Measurements from ENCODE around the gene ZFP36.

The ZFP36 gene

DNA sequence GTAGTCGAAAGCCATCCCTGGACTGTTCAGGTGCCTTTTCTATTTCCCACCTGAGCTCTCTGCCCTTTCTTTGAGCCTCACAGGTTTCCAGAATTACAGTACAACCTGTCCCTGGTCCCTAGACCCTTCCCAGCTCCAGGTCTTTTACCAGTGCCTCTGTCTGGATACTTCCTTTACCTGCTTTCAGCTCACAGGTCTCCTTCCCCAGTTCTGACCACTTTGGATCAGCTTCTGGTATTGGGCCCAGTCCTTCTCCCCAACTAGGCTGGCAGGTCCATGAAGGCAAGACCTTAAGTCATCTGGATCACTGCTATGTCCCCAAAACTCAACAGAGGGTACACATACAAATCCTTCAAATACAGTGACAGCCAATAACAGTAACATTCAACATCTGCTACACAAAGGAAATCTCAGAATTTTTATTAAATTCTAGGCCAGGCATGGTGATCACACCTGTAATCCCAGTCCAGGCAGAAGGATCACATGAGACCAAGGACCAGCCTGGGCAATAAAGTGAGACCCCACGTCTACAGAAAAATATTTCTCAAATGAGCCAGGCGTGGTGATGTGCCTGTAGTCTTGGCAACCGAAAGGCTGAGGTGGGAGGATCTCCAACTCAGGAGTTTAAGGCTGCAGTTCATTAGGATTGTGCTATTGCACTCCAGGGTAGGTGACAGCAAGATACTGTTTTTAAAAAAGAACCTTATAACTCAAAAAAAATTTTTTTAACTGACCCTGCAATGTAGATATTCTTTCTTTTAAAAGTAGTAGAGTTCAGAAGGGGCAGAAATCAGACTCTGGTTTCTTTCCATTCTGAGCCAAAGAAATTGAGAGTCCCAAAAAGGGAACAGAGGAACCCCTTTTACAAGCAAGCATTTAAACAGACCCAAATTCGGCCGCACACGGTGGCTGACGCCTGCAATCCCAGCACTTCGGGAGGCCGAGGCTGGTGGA is 27.8 kb downstream of the ZFP36 start:
- Histone ChIP-seq H3K4me2 (ENCODE audit: low read depth, low read length) (peak overlapping the region; percentile 68), H2AFZ (ENCODE audit: low read length) (no peak overlapping the region), H3K4me3 (ENCODE audit: low read length) (peak overlapping the region; percentile 100), H4K20me1 (ENCODE audit: insufficient read depth, low read length) (peaks cover 15% of the 10 kb centered on the region), H3K27ac (ENCODE audit: low read length) (peak overlapping the region; percentile 65; the same call in 1 of the 2 replicates), H3K9me2 (replicated peaks; ENCODE audit: insufficient read depth, low read length) (no peaks in the 10 kb centered on the region), H3K4me1 (ENCODE audit: low read length) (peaks cover 46% of the 10 kb centered on the region), H3F3A (ENCODE audit: insufficient read depth, low read length) (peaks cover 51% of the 10 kb centered on the region), H3K9ac (ENCODE audit: low read length) (peak overlapping the region; percentile 96), H3K27me3 (replicated peaks; ENCODE audit: insufficient read depth, low read length) (no peaks in the 10 kb centered on the region), H3K9me3 (replicated peaks; ENCODE audit: insufficient read depth, low read length) (no peaks in the 10 kb centered on the region), H3K36me3 (replicated peaks; ENCODE audit: insufficient read depth, low read length) (peaks cover 16% of the 10 kb centered on the region), H3K79me2 (ENCODE audit: low read length) (peaks cover 31% of the 10 kb centered on the region)
- TF ChIP-seq, protein P1, sequence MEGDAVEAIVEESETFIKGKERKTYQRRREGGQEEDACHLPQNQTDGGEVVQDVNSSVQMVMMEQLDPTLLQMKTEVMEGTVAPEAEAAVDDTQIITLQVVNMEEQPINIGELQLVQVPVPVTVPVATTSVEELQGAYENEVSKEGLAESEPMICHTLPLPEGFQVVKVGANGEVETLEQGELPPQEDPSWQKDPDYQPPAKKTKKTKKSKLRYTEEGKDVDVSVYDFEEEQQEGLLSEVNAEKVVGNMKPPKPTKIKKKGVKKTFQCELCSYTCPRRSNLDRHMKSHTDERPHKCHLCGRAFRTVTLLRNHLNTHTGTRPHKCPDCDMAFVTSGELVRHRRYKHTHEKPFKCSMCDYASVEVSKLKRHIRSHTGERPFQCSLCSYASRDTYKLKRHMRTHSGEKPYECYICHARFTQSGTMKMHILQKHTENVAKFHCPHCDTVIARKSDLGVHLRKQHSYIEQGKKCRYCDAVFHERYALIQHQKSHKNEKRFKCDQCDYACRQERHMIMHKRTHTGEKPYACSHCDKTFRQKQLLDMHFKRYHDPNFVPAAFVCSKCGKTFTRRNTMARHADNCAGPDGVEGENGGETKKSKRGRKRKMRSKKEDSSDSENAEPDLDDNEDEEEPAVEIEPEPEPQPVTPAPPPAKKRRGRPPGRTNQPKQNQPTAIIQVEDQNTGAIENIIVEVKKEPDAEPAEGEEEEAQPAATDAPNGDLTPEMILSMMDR (IDR thresholded peaks at IDR 0.05; ENCODE audit: low read length), result no peak
- TF ChIP-seq EZH2 (optimal IDR thresholded peaks at IDR 0.05; ENCODE audit: low read depth, low read length), result no peak
- no peak for TF ChIP-seq EZH2phosphoT487 (IDR thresholded peaks at IDR 0.05; ENCODE audit: low read length)
- no peak for DNase-seq

DNA sequence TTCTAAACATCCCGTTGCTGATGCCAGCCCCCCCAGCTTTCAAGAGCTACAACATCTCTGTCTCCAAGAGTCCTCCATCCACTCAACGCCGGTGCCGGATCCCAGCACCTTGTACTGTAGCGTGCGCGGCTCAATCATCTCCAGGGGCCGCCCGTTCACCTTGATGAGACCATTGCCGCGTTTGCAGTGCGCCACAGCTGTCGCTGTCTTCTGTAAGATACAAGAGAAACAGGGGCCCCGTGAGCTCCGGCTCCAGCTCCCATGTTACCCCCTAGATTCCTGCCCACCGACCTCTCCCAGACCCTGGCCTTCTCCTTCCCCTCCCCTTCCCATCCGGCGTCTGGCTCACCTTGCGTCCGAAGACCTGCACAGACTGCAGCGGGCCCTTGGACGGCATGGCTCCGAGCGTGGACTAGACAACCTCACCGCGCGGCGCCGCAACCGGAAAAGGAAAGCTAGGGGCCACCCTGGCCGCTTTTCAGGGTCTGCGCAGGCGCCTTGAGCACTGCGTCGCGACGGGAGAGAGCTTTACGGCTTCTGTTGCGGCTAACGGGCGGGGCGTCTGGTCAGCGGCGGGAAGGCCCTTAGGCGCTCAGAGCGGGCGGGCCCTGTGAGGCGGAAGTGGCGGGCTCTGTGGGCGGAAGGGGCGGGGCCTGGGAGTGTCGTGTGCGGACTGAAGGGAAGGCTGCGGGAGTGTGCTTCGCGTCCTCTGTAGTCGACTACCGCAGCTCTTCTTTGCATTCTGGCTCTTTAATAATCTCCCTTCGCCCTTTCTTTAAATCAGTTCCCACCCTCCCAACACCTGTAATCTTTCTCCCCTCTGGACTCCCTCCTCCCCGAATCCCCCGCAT is 29.1 kb downstream of the ZFP36 start, which contains the start of gene RPS16:
Gene RPS16, minus strand, starts transcription at position 451 of the 851 bp plus-strand sequence. Its CDS starts 54 bp downstream, at position 397.
- no peaks in the 10 kb centered on the region for H3K9me3 ChIP-seq (replicated peaks; ENCODE audit: insufficient read depth, low read length)
- H3K4me3 ChIP-seq (ENCODE audit: low read length), result peak within 1 kb of the TSS; percentile 100
- no peaks in the 10 kb centered on the region for H3K27me3 ChIP-seq (replicated peaks; ENCODE audit: insufficient read depth, low read length)
- H3K9me2 ChIP-seq (replicated peaks; ENCODE audit: insufficient read depth, low read length), result no peaks in the 10 kb centered on the region
- H4K20me1 ChIP-seq (ENCODE audit: insufficient read depth, low read length), result peaks cover 15% of the 10 kb centered on the region
- peaks cover 49% of the 10 kb centered on the region for H3K4me1 ChIP-seq (ENCODE audit: low read length)
- DNase-seq, result peak; percentile 99
- peak within 1 kb of the TSS; percentile 20; the same call in 1 of the 2 replicates for H2AFZ ChIP-seq (ENCODE audit: low read length)
- H3K79me2 ChIP-seq (ENCODE audit: low read length), result peaks cover 31% of the 10 kb centered on the region
- TF ChIP-seq EZH2phosphoT487 (IDR thresholded peaks at IDR 0.05; ENCODE audit: low read length) (no peak), EZH2 (optimal IDR thresholded peaks at IDR 0.05; ENCODE audit: low read depth, low read length) (no peak)
- TF ChIP-seq, protein P1 (IDR thresholded peaks at IDR 0.05; ENCODE audit: low read length), result no peak
- peak within 1 kb of the TSS; percentile 68 for H3K4me2 ChIP-seq (ENCODE audit: low read depth, low read length)
- H3K27ac ChIP-seq (ENCODE audit: low read length), result peak within 1 kb of the TSS; percentile 65
- H3K9ac ChIP-seq (ENCODE audit: low read length), result peak within 1 kb of the TSS; percentile 96
- peaks cover 16% of the 10 kb centered on the region for H3K36me3 ChIP-seq (replicated peaks; ENCODE audit: insufficient read depth, low read length)
- peaks cover 46% of the 10 kb centered on the region for H3F3A ChIP-seq (ENCODE audit: insufficient read depth, low read length)

DNA sequence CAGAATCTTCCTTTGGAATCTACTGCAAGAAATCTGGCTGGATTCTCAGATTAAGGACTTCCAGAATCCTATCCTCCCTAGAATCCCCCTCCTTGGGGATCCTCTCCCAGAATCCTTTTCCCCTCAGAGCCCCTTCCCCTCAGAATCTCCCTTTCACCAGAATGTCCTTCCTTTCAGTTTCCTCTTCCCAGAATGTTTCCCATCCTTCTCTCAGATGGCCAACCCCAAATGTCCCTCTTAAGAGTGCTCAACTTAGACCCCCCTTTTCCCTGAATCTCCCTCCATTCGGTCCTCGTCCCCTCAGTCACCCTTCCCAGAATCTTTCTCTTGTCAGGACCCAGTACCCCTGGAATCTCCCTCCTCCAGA is 29.7 kb downstream of the ZFP36 start:
- Histone ChIP-seq H3K27ac (ENCODE audit: low read length) (peak overlapping the region; percentile 58; the same call in 1 of the 2 replicates), H3K9me2 (replicated peaks; ENCODE audit: insufficient read depth, low read length) (no peaks in the 10 kb centered on the region), H3K4me3 (ENCODE audit: low read length) (peak overlapping the region; percentile 69), H4K20me1 (ENCODE audit: insufficient read depth, low read length) (peaks cover 15% of the 10 kb centered on the region), H3K79me2 (ENCODE audit: low read length) (peaks cover 31% of the 10 kb centered on the region), H3K4me1 (ENCODE audit: low read length) (peaks cover 47% of the 10 kb centered on the region), H3K27me3 (replicated peaks; ENCODE audit: insufficient read depth, low read length) (no peaks in the 10 kb centered on the region), H3K36me3 (replicated peaks; ENCODE audit: insufficient read depth, low read length) (peaks cover 16% of the 10 kb centered on the region), H2AFZ (ENCODE audit: low read length) (peak overlapping the region; percentile 20; the same call in 1 of the 2 replicates), H3K4me2 (ENCODE audit: low read depth, low read length) (peak overlapping the region; percentile 67), H3F3A (ENCODE audit: insufficient read depth, low read length) (peaks cover 40% of the 10 kb centered on the region), H3K9ac (ENCODE audit: low read length) (peak overlapping the region; percentile 96), H3K9me3 (replicated peaks; ENCODE audit: insufficient read depth, low read length) (no peaks in the 10 kb centered on the region)
- TF ChIP-seq, protein P1 (IDR thresholded peaks at IDR 0.05; ENCODE audit: low read length), result no peak
- no peak for TF ChIP-seq EZH2phosphoT487 (IDR thresholded peaks at IDR 0.05; ENCODE audit: low read length)
- no peak for TF ChIP-seq EZH2 (optimal IDR thresholded peaks at IDR 0.05; ENCODE audit: low read depth, low read length)
- DNase-seq, result no peak
